ENCODE measurements around the gene GRIK4.

GRCh38 chr11:120618399-120618798, 106.9 kb downstream of the GRIK4 start:
- TF ChIP-seq CTCF (IDR thresholded peaks at IDR 0.05) (no peak), EZH2 (IDR thresholded peaks at IDR 0.05; ENCODE audit: borderline replicate concordance, insufficient read depth, low read depth, low read length, poor library complexity, severe bottlenecking) (no peak)
